GM21526 (cell line): Measurements from ENCODE around the gene RBP3.

Experiments
- ATAC-seq: cut with Tn5 transposase; IDR thresholded peaks from one replicate; pipeline ENCODE4 v1.9.1; 2021; ENCODE audit warnings: moderate library complexity; ENCODE audit not compliant: unreplicated experiment, low FRiP score

The RBP3 gene

DNA sequence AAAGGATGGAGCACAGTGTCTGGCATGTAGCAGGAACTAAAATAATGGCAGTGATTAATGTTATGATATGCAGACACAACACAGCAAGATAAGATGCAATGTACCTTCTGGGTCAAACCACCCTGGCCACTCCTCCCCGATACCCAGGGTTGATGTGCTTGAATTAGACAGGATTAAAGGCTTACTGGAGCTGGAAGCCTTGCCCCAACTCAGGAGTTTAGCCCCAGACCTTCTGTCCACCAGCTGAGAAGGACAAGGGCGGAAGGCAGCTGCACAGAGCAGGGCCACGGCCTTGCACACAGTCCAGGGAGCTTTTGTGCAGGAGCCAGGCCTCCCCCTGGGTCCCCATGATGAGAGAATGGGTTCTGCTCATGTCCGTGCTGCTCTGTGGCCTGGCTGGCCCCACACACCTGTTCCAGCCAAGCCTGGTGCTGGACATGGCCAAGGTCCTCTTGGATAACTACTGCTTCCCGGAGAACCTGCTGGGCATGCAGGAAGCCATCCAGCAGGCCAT, at the start of gene RBP3:
Gene RBP3 (plus strand): TSS at position 226 of the 514 bp plus-strand sequence. CDS start 122 bp downstream, at position 348.
- no peak for ATAC-seq

GRCh38 chr10:47298715-47299114, 49.4 kb upstream of the RBP3 start:
- no peak for ATAC-seq

- ATAC-seq: no peak
Measured at GRCh38 chr10:47299611-47300428, 48.3 kb upstream of the RBP3 start, which contains the start of gene GDF10. Gene GDF10, plus strand, starts transcription at chr10:47300197. Its CDS starts 455 bp downstream, at chr10:47300652.

DNA sequence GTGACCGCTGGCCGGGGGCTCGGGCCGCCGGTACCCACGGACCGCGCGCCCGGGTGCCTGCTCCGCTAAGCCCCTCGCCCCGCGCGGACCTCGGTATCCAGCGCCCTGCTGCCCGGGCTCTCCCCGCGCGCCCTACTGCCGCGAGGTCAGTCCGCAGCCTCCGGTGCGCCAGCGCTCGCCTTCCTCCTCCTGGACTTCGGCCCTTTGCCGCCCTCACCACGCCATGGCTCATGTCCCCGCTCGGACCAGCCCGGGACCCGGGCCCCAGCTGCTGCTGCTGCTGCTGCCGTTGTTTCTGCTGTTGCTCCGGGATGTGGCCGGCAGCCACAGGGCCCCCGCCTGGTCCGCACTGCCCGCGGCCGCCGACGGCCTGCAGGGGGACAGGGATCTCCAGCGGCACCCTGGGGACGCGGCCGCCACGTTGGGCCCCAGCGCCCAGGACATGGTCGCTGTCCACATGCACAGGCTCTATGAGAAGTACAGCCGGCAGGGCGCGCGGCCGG, 47.7 kb upstream of the RBP3 start:
- ATAC-seq: no peak

DNA sequence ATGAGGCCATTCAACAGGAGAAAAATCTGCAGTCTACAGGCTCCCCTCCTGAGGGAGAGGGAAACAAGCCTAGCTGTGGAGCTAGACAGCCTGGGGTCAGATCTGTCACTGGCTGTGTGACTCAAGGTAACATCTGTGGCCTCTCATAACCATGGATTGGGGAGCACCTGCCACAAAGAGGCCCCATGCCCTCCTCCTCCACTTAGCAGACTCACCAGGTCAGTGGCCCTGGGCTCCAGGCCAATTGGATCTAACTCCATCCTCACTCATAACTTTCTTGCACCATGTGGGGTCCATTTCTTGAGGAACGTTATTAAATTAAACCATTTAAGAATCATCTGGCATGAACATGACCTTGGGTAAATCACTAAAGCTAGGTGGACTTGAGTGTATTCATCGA, 46.3 kb upstream of the RBP3 start:
- no peak for ATAC-seq

- ATAC-seq: no peak
Measured at GRCh38 chr10:47303105-47303504, 45.1 kb upstream of the RBP3 start.

GRCh38 chr10:47303866-47304265, 44.3 kb upstream of the RBP3 start:
- ATAC-seq: no peak

DNA sequence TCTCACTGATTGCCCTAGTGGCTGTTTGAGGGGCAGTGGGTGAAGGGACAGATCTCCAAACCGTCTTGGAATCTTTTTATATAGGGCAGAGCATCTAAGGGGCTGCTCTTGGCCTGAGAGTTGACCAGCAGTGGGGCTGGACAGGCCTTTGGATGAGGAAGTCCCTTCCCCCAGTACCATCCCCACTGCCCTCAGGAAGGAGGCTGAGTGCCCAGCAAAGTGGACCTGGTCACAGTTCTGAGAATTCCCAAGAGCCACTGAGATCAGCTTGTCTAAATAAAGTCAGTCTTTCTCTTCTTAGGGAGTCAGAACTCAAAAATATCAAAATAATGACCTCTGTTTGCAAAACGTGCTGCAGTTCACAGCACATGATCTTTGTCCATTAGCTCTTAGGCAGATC, 42.6 kb upstream of the RBP3 start:
- no peak for ATAC-seq

- no peak for ATAC-seq
Measured at GRCh38 chr10:47306387-47307210, 41.6 kb upstream of the RBP3 start.

DNA sequence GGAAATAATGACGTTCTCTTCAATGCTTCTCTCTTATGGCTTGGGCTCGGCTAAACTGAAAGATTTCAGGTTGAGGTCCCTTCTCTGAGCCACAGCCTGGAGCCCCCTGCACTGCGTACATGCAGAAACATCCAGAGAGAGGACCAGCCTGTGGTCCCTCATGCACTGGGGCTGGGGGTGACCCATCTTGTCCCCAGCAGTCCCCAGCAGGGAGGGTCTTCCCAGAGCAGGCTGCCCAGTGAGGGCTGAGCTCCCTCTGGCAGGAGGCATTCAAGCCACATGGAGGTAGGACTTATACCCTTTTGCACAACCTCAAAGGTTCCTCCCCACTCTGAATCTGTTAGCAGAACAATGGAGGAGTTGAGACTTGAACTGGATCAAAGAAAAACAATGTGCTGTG, 40.8 kb upstream of the RBP3 start:
- ATAC-seq: no peak

DNA sequence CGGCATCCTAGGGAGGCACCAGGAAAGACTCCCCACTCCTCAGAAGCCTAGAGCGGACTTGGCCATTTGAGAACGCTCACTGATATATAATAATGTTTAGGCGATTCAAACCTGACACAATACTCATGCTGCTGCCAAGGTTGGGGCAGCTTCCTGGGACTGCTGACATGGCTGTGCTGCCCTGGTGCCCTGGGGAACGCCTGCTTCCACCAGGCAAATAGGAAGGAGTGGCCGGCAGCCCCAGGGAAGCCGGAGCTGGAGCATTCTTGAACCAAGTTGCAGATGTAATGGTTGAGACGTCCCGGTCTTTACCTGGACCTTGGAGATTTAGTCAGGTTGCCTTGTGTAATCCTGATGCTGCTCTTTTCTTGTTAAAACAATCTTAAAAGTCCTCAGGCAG, 39.4 kb upstream of the RBP3 start:
- no peak for ATAC-seq

DNA sequence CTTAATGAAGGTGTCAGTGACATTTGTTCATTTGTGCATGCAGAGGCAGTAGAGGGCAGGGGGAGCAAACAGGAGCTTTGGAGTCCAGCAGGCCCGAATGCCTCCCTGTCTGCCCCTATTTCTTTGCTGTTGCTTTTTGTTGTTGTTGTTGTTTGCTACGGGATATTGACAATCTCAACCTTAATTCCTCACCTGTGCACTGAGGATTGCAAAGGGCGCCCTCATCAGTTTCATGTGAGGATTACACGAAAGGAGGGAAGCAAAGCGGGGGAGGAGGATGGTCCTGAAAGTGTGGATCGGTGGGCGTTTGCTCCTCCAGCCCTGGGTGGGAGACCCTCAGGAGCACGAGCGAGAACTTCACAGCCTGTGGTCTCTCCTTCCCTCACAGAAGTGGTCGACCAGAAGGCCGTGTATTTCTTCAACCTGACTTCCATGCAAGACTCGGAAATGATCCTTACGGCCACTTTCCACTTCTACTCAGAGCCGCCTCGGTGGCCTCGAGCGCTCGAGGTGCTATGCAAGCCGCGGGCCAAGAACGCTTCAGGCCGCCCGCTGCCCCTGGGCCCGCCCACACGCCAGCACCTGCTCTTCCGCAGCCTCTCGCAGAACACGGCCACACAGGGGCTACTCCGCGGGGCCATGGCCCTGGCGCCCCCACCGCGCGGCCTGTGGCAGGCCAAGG, 38.6 kb upstream of the RBP3 start:
- ATAC-seq: no peak

DNA sequence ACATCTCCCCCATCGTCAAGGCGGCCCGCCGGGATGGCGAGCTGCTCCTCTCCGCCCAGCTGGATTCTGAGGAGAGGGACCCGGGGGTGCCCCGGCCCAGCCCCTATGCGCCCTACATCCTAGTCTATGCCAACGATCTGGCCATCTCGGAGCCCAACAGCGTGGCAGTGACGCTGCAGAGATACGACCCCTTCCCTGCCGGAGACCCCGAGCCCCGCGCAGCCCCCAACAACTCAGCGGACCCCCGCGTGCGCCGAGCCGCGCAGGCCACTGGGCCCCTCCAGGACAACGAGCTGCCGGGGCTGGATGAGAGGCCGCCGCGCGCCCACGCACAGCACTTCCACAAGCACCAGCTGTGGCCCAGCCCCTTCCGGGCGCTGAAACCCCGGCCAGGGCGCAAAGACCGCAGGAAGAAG, 38.1 kb upstream of the RBP3 start:
- ATAC-seq: no peak

GRCh38 chr10:47311193-47311931, 36.8 kb upstream of the RBP3 start:
- no peak for ATAC-seq

GRCh38 chr10:47311932-47312662, 36.1 kb upstream of the RBP3 start:
- no peak for ATAC-seq

DNA sequence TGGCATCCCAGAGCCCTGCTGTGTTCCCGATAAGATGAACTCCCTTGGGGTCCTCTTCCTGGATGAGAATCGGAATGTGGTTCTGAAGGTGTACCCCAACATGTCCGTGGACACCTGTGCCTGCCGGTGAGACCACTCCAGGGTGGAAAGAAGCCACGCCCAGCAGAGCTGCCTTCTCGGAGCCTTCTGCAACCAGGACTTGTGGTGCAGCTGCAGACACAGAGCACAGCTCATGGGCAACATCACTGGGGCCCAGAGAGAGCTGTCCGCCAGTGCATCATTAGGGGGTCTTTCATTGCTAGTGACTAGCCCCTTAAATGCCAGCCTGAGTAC, 35.5 kb upstream of the RBP3 start:
- ATAC-seq: no peak

GRCh38 chr10:47314416-47314970, 33.7 kb upstream of the RBP3 start:
- ATAC-seq: no peak

DNA sequence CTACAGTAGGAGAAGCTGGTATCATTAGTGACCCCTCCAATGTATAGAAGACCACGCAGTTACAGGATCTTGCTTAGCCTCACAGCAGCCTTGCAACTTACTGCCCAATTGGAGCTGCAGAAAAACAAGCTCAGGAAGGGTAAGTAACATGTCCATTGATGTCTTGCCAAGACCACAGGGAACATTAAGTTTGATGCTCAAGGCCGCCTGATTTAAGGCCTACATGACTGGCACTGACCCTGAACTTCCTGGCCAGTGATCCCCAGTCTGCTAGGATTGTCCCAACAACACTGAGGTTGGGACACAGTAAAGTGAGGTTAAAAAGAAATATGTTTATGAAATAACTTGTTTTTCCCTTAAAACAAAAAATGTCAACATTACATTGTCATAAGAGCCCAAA, 32.7 kb upstream of the RBP3 start:
- no peak for ATAC-seq

DNA sequence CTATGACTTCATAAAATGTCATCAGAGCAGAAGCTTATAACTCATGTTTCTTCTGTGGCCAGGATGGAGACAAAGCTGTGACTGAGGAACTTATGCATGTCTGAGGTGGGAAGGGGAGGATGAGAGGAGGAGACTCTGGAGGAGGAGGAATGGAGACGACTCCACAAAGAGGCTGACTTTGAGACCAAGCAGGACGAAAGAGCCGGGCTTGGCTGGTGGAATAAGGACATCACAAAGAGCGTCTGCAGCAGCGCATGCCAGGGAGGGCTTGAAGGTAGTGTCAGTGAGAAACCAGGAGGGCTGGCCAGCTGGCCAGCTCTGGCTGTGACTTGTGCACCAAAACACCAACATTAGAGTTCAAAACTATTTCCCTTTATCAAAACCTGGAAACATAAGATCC, 32.0 kb upstream of the RBP3 start:
- ATAC-seq: no peak
